NCI-H1417 treated with DMSO at 0.1 percent for 48 hours (cell line): ENCODE data around the gene IL20RA.

Experiments used
- DNase-seq: peaks from one replicate; lab custom pipeline; 2025; lab: John Stamatoyannopoulos, UW

Gene IL20RA

DNA sequence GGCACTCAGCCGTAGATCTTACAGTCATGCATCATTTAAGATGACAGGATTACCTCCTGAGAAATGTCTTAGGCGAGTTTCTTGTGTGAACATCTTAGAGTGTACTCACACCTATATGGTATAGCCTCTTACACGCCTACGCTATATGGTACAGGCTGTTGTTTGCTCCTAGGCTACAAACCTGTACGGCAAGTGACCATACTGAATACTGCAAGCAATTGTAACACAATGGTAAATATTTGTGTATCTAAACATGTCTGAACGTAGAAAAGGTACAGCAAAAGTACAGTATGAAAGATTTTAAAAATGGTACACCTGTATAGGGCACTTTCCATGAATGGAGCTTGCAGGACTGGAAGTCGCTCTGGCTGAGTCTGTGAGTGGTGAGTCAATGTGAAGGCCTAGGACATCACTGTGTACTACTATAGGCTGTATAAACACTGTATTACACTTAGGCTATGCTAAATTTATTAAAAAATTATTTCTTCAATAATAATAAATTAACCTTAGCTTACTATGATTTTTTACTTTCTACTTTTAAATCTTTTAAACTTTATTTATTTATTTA is 541 bp upstream of the IL20RA start:
- DNase-seq: no peak

DNA sequence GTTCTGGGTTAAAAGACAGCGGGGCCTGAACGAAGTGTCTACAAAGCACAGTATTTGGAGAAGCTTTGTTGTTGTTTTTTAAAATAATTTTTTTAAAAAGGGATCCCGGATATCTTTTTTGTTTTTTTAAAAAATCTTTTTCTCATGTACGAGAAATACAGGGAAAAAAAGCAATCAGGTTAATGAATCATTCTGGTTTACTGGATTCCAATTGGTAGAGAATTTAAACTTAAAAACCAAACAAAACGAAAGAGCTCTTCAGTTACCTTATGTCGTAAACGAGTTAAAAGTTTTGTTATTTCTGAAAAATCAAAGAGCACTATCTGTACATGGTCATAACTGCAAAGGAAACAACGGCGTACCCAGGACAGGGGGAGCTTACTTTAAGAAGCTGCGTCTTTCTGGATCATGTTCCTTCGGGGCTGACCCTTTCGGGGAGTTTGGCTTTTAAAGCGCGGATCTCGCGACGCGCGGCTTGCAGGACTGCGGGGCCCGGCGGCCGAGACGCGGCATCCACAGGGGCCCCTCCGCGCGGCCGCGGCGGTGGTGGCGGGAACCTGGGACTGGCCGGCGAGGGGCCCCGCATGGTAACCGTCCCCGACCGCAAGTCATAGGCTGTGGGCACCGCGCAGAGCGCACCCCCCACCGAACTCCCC is 927 bp downstream of the IL20RA start:
- no peak for DNase-seq

DNA sequence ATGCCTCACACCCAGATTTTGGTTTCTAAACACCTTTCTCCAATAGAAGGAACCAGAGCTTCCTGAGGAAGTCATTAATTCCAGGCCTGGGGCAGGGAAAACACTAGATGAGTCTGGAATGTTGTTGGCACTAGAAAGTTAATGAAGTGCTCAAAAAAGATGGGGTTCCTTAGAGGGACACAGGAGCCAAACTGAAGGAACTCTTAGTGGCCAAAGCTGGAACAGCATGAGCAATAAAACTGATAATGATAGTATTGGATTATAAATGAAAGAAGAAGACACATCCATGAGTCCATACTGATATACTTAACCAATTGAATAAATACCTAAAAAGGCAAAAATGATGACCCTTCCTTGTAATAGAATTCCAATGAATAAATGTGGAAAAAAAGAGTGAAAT is 4.4 kb downstream of the IL20RA start:
- DNase-seq: no peak

DNA sequence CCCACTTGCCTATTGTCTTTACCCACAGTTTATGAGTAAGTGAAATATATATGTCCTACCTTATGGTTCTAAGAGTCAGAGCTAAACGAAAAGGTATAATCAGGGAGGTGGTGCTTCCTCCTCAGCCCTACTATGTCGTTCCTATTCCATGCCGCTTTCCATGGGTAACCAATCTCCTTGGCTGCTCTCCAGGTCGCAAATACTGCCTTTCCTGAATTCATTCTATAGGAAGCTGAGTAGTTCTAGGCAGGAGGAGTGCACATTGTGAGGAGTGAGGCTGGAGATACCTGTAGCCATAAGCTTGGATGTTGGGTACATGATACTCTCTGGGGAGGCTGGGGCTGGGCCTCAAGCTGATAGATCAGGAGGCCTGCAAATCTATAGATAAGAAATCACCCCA is 5.8 kb downstream of the IL20RA start:
- no peak for DNase-seq

DNA sequence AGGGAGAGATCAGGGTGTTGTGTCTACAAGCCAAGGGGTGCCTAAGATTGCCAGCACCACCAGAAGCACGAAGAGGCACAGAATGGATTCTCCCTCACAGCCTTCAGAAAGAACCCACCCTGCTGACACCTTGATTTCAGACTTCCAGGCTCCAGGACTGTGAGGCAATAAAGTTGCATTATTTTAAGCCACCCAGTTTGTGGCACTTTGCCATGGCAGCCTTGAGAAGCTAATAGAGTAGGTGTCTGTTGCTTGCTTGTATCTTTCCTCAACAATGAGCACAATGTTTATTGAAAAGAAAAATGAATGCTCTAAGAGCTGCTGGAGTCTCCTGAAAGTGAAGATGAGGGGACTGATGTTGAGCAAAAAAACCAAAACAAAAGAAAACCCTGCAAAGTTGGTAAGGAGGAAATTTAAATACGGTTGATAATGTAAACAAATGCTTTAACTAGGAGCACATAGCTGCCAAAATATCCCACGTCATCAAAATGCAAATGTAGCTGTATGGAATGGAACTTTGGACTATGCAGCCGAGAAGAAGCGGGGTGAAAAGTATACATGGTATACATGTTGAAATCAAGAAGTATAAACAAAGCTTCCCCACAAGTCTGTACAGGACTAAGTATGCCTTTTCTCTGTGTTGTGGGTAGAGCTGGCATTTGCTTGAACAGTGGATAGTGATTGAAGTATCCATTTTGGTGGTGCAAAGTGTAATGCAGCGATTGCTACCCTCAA is 8.0 kb downstream of the IL20RA start:
- no peak for DNase-seq

DNA sequence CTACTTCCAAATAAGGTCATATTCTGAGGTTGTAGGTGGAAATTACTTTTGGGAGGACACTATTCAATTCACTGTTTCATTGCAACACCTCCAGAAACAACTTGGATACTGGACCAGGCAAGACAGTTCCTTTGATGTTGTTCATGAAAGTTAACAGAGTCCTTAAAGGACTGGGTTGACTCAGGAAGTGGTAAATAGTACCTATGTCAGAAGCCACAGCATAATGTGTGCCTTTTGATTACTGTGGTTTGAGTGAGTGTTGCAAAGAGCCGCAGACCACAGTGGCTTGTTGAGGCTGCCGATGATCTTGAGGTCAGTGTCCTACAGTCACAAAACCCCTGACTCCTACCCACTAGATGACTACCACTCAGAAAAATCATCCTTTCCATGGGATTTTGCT is 10.9 kb downstream of the IL20RA start:
- no peak for DNase-seq

DNA sequence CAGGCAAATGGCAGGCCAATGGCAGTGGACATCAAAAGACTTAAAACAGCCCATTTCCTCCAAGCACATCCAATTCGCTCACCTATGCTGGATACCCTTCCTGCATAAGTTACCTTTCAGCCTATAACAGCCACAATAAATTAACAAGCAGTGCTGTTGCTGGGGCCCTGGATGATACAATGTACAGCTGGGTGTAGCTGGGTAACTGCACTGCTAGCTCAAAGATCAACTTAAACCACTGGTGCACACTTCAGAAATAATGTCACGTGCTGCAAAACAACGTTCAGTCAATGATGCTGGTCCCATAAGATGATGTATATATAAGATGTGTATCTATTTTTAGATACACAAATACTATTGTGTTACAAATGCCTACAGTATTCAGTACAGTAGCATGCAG is 13.6 kb downstream of the IL20RA start:
- DNase-seq: no peak

DNA sequence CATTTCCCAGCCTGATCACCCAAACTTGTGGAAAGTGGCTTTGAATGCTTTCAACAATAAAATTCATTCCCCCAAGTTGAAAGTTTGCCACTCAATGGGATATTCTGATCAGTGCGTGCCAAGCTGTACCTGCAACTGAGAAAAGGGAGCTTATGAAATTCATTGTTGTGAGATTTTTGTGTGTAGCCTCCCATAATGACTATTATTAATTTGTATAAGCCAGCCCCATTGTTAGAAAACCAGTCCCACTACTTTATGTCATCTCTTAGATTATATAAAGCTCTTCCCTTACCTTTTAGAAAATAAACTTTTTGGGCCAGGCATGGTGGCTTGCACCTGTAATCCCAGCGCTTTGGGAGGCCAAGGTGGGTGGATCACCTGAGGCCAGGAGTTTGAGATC is 15.9 kb downstream of the IL20RA start:
- no peak for DNase-seq

DNA sequence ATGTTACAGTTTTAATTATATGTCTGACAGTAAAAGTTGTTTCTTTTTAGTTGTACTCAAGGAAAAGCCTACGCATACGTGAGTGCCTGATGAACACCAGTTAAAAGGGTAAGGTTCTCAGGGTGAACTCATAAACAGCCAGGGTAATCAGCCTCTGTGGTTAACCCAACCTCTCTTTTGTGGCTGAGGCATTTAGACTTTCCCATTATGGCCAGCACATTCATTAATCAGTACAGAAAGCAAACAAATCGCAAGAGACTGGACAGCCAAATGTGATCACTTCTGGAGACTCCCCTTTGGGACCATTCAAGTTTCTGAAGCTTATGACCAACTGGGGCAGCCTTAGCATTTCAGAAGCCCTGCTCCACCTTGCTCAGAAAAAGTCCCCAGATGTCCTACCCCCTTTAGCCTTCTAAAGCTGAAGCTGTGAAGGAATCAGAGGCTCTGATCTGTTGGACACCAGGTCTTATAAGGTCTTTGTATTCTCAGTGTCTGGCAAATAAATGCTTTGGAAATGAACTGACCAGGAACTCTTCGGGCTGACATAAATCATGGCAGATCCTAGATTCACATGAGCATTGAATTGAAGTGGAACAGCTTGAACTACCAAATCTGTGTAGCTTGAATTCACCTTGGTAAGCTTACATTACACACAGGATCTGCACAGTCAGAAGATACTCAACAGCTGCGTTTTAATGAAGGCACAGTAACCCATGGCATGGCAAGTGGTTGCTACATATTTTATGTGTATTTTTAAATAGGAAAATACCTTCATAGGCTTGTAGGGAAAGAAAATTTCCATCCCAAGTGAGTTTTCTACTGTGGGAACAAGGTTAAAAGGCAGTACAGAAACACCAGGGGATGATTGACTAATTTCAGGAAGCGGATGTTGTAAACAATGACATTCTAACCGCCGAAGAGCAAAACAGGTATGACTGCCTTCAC is 18.7 kb downstream of the IL20RA start:
- no peak for DNase-seq

DNA sequence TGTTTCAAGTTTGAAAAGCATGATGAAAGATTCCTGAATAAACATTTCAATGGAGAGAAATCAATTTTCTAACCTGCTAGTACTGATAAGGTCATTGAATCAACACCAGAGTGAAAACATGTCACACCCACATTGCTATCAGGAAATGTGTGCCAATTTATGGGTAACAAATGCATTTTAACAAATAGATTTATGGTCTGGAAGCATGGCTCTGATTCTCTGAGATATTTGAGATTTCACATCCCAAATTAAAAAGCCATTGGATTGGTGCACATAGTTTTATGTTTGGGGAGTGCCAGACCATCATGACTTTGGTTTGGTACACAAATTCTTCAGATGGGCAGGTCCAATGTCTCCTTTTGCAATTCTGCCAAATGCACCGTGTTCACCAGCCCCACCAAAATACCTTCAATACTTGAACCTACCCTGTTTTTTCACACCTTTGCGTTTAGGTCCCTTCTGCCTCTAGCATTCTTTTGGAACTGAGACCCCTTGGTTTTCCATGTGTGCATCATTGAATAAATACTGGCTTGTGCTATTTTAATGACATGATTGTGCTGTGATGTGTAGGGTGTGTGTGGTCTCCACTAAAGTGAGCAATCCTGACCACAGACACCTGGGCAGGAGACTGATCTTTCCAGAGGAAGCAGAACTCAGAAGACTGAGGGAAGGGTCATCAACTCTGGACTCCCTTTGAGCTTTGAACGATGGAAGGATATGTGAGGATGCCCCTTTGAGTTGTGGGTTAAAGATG is 20.4 kb downstream of the IL20RA start:
- DNase-seq: no peak

DNA sequence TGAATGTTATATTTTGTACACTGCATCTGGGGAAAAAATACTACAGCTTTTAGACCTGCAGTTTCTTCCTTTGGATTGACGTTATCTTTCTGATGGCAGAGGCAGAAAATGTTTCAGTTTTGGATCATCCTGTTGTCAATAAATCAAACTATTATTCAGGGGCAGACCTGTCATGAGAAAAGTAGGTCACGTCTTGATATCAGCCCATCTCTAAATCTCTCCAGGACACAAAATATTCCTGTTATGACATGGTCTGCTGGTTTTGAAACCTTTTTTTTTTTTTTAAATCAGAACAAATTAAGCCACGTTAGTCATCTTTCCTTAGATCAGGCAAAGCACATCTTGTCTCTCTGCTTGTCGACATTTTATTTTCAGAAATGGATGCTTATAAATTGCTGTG is 24.0 kb downstream of the IL20RA start:
- DNase-seq: no peak

DNA sequence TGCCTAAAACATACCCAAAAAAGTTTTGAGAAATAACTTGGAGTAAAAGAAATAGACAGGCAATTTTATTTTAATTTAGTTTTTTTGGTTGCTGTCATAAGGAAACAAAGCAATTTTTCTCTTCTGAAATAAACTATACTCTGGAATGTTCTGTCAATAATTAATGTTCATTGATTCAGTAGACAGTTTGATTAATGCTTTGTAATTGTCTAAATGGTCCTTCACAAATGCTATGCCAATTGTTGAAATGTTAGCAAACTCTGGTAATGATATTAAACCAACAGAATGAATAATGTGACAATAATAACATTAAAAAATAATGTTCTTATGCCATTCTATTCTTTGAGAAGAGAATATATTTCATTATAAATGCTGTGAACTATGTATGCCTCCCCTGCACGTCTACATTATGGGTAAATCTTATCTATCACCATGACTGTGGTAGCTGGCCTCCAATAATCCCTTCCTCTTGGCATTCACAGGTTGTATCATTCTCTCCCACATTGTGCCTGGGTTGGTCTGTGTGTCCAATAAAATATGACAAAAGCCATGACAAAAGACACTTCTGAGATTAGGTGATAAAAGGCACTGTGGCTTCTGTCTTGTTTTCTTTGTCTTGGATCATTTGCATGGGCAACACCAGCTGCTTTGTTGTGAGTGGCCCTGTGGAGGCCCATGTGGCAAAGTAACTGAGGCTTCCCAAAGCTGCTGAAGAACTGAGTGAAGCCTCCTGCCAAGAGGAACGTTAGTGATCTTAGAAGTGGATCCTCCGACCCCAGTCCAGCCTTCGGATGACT is 25.1 kb downstream of the IL20RA start:
- DNase-seq: no peak

DNA sequence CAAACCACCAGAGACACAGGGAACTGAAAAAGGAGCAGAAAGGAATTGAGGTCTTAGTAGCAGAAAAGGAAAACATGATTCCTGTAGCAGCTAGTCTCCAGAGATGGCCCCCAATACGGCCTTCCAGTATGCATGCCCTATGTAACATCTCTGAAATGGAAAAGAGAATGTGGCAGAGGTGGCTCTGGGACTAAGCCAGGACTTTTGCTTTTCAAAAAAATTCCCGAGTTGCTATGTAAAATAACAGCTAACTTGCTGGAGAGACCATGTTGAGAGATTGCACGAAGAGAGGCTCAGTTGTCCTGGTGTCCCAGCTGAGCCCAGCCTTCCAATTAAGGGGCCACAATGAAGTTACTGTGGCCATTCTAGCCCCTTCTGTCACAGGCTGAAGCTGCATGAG is 27.7 kb downstream of the IL20RA start:
- DNase-seq: no peak

DNA sequence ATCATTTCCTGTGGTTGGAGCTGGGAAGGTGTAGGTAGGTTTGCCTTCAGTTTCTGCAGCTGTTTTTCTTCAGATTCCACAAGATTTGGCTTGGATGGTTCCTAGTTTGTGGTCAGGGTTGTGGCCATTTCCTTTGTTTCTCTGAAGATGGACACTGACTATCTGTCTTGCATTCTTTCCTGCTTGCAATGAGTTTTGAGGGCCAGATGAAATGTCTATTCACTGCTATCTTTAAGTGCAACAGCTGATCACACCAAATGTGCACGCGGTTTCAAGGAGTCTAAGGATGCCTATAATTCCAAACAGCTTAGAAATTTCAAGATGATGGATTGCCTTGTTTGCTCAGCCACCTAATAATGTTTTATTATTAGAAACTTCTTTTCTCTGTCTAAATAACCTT is 28.4 kb downstream of the IL20RA start:
- no peak for DNase-seq

DNA sequence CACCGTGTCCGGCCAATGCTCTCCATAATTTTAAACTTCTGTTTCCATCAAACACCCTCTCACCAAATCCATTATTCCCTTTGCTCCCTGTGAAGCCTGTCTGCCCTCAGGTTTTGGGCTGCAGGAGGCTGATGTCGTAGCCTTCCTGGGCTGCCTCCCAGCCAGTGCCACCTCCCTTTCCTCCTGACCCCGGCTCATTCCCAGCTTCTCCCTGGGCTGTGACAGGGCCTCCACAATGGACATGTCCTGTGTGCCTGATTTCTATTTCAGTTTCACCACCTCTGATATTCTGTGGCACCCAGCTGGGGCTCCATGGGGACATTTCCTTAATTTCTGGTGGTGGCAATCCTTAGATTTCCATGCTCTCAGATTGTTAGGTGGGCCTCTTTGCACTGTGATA is 28.8 kb downstream of the IL20RA start:
- no peak for DNase-seq

DNA sequence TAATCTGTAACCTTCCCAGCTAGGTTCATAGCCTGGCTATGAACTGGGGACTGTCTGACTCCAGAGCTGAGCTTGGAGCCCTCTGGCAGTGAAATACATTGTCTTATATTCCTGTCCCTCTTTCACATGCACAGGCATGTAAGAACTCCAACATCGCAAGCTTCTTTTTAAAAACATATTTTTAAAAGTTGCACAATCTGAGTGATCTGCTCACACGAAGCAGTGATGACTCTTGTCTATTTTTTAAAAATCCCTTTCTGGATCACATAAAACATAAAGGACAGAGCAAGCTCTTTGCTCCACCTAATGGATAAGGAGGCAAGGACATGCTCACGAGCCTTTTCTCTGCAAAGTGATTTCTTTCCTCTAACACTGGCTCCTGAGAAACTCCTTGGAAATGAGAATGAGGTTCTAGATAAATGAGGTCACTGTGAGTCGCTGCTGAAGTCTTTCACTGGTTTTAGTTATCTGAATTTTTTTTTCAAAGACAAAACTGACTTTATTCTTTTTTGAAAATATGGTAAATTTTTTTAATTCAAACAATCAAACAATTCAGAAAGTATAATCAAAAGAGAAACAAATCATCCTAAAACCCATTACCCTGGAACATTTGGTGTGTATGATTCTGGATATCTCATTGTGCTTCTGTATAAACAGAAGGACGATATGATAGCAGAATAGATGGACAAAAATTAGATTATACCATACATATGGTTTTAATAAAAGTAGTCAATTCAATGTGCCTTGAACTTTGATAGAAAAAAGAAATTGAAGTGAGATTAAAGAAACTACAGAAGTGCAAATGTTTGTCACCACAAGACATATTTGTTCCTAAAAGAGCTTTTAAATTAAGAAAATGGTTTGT is 30.8 kb downstream of the IL20RA start:
- DNase-seq: no peak

DNA sequence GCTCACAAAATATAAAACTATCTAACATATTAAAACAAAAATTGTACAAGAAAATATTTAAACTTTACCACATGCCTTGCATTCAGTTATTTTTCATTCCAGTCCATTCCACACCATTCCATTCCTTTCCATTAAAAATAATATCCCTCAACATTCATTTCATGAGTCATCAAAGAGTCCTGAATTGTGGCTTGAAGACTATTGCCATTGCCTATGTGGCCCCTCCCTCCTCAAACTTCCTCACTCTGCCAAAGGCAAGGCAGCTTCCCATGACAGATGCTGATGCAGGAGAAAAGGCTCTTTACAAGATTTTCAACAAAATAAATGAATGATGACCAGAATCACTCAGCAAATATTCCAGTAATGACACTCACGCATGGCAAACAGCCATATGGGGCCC is 31.7 kb downstream of the IL20RA start:
- DNase-seq: no peak

DNA sequence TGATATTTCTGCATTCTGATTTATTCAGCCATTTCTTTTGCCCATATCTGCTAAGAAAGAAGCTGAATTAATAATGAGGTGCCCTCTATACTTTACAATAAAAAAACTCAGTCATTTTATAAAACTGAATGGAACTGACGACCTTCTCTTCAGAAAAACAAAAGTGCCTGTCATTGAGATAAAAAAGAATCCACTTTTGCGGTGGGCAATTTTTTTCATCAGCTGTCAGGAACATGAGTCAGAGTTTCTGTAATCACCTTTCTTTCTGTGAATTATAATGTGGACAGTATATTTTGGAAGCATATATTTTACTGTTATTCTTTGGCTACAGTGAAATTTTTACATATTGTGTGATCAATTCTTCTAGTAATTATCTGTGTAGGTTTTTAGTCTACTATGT is 33.4 kb downstream of the IL20RA start:
- no peak for DNase-seq

DNA sequence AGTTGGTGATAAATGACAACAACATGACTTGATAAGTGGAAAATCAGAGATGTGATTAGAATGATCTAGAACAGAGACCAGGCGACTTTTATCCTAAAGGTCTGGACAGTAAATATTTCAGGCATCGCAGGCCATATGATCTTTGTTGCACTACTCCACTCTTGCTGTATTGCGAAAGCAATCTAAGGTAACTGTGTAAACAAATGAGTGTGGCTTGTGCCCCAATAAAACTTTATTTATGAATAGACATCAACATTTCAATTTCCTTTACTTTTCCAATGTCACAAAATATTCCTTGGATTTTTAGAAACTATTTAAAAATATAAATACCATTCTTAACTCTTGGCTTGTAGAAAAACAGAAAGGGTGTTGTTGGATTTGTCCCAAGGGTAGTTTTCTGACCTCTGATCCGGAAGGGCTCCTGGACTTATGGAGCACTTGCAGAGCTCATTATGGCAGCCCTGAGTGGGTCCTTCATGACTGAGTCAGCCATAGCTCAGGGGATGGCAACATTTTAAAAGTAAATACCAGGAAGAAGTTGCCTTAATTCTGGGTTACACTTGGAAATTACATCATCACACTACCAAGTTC is 34.5 kb downstream of the IL20RA start:
- DNase-seq: no peak

DNA sequence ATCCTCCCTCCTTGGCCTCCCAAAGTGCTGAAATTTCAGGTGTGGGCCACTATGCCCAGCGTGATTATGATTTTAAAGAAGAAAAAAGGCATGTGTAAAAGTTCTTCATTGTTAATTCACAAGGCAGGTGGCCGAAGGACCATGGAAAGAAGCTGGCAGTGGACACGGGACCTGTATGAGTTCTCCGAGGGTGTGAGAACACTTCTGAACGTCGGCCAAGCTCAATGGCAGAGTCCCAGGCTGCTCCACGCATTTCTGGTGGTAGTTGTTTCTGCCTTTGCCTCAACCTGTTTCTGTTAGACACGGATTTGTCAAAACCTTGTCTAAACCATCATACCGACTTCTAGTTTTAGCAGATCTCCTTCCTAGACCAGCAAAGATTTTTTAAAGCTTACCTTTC is 36.6 kb downstream of the IL20RA start:
- no peak for DNase-seq
